ENCODE measurements around the gene ZCWPW1.
"Not testable (repeated sequence)": the region's sequence is repeated elsewhere in the genome, so short reads cannot be mapped to it uniquely, and the experiment has no call there.

Gene ZCWPW1

GRCh38 chr7:100400656-100401055 lies 27.8 kb downstream of the ZCWPW1 start:
- no peak for DNase-seq (ENCODE audit: low read depth in 2 of 2)

- no peak for DNase-seq (ENCODE audit: low read depth in 2 of 2)
Measured at GRCh38 chr7:100400041-100400440, 28.5 kb downstream of the ZCWPW1 start.

GRCh38 chr7:100398239-100398638 lies 30.3 kb downstream of the ZCWPW1 start:
- no peak for DNase-seq (ENCODE audit: low read depth in 2 of 2)

DNA sequence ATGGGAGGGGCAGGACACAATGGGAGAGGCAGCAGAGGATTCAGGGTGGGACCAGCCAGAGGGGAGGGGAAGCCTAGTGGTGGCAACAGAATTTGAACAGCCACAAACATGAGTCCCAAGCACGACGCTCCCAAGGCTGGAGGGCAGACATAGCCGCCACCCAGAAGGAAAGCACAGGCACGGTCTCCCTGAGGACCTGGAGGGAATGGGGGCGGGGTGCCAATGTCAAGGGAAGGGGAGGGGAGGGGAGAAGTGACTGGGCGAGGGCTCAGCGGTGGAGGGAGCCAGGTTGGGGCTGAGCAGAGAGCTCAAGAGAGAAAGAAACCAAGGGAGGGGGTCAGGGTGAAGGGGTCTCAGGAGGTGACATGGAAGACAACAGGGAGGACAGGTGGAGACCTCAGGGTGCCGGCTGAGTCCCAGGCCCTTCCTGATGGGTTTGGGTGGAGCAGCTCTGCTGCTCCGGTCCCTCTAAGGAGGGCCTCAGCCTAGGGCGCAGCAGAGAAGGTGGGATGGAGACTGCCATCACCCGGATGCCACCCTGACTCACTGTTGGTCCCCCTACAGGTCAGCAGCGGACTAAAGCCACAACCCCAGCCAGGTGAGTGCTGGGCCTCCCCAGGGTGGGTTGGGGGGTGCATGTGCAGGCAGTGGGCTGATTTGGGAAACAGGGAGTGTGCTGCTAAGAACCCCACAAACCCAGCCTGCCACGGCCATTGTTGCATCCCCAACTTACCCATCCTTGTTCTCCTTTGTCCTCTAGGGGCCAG lies 31.0 kb downstream of the ZCWPW1 start:
- no peak for DNase-seq (ENCODE audit: low read depth in 2 of 2)

DNA sequence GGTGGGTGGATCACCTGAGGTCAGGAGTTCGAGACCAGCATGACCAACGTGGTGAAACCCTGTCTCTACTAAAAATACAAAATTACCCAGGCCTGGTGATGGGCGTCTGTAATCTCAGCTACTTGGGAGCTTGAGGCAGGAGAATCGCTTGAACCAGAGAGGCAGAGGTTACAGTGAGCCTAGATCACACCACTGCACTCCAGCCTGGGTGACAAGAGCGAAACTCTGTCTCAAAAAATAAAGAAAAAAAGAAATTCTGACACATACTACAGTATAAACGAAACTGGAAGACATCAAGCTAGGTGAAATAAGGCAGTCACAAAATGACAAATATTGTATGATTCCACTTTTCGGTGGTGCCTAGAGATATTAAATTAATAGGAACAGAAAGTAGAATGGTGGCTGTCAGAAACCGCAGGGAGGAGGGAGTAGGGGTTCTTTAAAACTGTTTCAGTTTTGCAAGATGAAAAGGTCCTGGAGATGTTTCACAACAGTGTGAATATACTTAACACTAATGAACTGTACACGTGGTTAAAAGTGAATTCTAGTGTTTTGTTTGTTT lies 32.0 kb downstream of the ZCWPW1 start:
- no peak for DNase-seq (ENCODE audit: low read depth in 2 of 2)

- no peak for DNase-seq (ENCODE audit: low read depth in 2 of 2)
Measured at GRCh38 chr7:100394077-100394476, 34.4 kb downstream of the ZCWPW1 start.

- no peak for DNase-seq (ENCODE audit: low read depth in 2 of 2)
Measured at GRCh38 chr7:100393233-100393905, 35.1 kb downstream of the ZCWPW1 start.

GRCh38 chr7:100390286-100391009 lies 38.1 kb downstream of the ZCWPW1 start:
- no peak for DNase-seq (ENCODE audit: low read depth in 2 of 2)

- no peak for DNase-seq (ENCODE audit: low read depth in 2 of 2)
Measured at GRCh38 chr7:100389437-100390088, 38.9 kb downstream of the ZCWPW1 start.

DNA sequence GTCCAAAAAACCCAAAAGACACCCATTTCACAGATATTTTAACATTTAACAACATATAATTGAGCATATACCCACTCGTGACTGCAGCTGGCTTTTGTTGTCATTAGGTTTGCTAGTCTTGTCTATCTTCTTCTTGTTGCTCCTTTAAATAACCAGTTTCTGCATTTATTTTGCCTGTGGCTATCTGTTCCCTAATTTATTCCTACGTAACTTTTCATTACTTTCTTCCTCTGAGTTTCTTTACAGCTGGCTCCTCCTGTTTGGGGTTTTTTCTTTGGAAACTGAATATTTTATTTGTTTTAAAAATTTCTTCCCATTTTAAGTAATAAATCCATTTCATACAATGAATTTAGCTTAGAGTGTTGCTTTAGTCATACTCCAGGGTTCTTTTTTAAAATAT lies 40.8 kb downstream of the ZCWPW1 start:
- no peak for DNase-seq (ENCODE audit: low read depth in 2 of 2)

GRCh38 chr7:100386940-100387339 lies 41.6 kb downstream of the ZCWPW1 start:
- no peak for DNase-seq (ENCODE audit: low read depth in 2 of 2)

DNA sequence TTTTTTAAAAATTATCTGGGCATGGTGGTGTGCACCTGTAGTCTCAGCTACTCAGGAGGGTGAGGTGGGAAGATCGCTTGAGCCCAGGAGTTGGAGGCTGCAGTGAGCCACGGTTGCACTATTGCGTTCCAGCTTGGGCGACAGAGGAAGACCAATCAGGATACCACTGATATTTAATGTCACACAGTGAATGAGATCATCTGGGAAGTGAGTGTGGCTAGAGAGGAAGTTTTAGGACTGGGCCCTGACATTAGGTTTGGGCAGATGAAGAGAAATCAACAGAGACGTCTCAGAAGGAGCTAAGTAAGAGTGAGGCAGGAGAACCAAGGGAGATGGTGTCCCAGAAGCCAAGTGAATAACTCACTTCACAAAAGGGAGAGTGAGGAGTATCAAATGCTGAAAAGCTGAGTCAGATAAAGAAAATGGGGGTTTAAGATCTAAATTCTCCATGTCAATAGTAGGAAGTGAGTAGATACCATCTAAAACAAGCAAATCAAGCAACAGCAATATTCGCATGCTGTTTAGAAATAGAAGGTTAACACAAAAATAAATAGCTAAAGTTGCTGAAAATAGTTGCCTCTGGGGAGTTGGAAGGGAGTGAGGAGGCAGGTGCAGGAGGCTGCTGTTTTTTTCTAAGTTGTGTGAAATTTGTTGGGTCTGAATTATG lies 43.7 kb downstream of the ZCWPW1 start:
- DNase-seq (ENCODE audit: low read depth in 2 of 2): no peak

- DNase-seq (ENCODE audit: low read depth in 2 of 2): not testable (repeated sequence)
Measured at GRCh38 chr7:100382234-100382853, 46.2 kb downstream of the ZCWPW1 start.

DNA sequence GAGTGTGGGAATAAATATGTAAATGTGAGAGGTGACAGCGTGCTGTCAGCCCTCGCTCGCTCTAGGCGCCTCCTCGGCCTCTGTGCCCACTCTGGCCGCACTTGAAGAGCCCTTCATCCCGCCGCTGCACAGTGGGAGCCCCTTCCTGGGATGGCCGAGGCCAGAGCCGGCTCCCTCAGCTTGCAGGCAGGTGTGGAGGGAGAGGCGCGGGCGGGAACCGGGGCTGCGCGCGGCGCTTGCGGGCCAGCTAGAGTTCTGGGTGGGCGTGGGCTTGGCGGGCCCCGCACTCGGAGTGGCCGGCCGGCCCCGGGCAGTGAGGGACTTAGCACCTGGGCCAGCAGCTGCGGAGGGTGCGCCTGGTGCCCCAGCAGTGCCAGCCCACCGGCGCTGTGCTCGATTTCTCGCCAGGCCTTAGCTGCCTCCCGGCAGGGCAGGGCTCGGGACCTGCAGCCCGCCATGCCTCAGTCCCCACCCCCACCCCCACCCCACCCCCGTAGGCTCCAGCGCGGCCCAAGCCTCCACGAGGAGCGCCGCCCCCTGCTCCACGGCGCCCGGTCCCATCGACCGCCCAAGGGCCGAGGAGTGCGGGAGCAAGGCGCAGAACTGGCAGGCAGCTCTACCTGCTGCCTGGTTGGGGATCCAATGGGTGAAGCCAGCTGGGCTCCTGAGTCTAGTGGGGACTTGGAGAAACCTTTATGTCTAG lies 46.8 kb downstream of the ZCWPW1 start:
- DNase-seq (ENCODE audit: low read depth in 2 of 2): not testable (repeated sequence)

DNA sequence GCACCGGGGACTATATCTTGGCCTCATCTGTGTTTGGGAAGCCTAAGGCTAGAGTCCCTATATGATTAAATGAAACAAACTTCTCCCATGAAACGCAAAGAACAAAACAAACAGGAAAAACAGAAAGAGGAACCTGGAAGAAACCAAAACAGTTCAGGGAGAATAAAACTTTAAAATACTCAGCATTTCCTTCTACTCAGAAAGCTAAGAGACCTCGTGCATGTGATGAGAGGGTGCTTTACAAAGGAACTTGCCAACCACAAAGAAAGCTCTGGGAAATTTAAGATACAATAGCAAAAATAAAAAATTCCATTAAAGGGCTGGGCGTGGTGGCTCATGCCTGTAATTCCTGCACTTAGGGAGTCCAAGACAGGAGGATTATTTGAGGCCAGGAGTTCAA lies 48.3 kb downstream of the ZCWPW1 start:
- DNase-seq (ENCODE audit: low read depth in 2 of 2): no peak

DNA sequence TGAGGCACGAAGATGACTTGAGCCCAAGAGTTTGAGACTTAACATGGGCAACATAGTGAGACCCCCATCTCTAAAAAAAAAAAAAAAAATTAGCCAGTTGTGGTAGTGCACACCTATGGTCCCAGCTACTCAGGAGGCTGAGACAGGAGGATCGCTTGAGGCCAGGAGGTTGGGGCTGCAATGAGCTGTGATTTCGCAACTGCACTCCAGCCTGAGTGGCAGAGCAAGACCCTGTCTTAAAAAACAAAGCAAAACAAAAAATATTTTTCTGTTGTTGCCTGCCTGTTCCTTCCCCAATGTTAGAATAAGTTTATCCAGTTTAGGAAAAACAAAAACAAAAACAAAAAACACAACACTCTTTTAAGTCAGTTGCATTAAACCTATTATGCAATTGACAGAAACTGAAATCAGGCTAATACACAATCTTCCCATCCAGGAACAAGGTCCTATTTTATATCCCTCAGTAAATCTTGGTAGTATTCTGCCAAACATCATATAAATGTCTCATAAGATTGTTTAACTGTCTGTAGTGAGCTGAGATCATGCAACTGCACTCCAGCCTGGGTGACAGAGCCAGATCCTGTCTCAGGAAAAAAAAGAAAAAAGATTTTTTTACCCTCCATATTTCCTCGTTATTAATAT lies 50.3 kb downstream of the ZCWPW1 start:
- no peak for DNase-seq (ENCODE audit: low read depth in 2 of 2)

DNA sequence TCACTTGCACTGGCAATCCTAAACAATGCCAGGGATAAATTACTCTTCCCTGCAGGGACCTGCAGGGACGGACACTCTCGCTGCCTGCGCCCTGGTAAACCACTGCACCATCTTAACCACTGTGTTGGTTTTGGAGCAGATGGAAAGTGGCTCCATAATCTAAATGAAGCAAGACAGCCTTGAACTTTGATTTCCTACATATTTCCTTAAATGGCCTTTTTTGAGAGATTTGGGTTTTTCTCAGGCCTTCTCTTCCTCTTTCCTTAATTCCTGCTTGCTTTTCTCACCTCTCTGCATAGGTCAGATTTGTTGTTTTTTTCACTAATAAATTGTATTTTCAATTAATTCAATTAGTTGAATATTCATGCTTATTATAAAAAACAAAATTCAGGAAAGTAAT lies 52.4 kb downstream of the ZCWPW1 start:
- DNase-seq (ENCODE audit: low read depth in 2 of 2): no peak

- DNase-seq (ENCODE audit: low read depth in 2 of 2): no peak
Measured at GRCh38 chr7:100374601-100375000, 53.9 kb downstream of the ZCWPW1 start.

- DNase-seq (ENCODE audit: low read depth in 2 of 2): not testable (repeated sequence)
Measured at GRCh38 chr7:100373870-100374598, 54.5 kb downstream of the ZCWPW1 start.

Measured in fibroblast of skin of left biceps (primary cell).